Measurements from ENCODE around the gene IGF2.

- TF ChIP-seq GATA2 (IDR thresholded peaks at IDR 0.05; ENCODE audit: low read depth, low read length), result no peak
- no peak for TF ChIP-seq GATA3 (IDR thresholded peaks at IDR 0.05; ENCODE audit: low read depth, low read length)
Measured at GRCh38 chr11:2130881-2131352, 8.3 kb downstream of the IGF2 start.
